Suprapubic skin (tissue), 4 donors: ENCODE results near the gene CD6. TPM values are rescaled to one million over a fixed set of nuclear protein-coding genes. Genes with fewer than 3 reads are reported as not detected.

Experiments
- DNase-seq, 2 donors: peaks; one replicate each; pipeline ENCODE4 v3.0.0-alpha.2; 2019; ENCODE audit warnings: low spot score in 2 of 2
- H3K27ac ChIP-seq: fragments of 200-600 bp; sonication (generic); one replicate; pipeline ENCODE4 v1.5.1; 2019
- H3K27me3 ChIP-seq: fragments of 200-600 bp; sonication (generic); one replicate; pipeline ENCODE4 v1.5.1; 2019
- H3K36me3 ChIP-seq: fragments of 200-600 bp; sonication (generic); one replicate; pipeline ENCODE4 v1.5.1; 2019
- H3K4me1 ChIP-seq: fragments of 200-600 bp; sonication (generic); one replicate; pipeline ENCODE4 v1.5.1; 2019
- H3K4me3 ChIP-seq: fragments of 200-600 bp; sonication (generic); one replicate; pipeline ENCODE4 v1.5.1; 2019; ENCODE audit warnings: mild to moderate bottlenecking
- H3K9me3 ChIP-seq: fragments of 200-600 bp; sonication (generic); one replicate; pipeline ENCODE4 v1.5.1; 2019
- CTCF ChIP-seq, 2 donors: fragments of 200-600 bp in 1 of 2; fragments of 450-650 bp in 1 of 2; sonication (generic) in 1 of 2; IDR thresholded peaks; one replicate each; pipeline ENCODE4 v1.5.1; 2016 to 2019; ENCODE audit warnings: antibody characterized with exemption in 2 of 2, mild to moderate bottlenecking in 1 of 2, moderate library complexity in 1 of 2
- EP300 ChIP-seq: sonication (generic); formaldehyde crosslinking; IDR thresholded peaks from one replicate; pipeline ENCODE4 v1.6.1; 2017; ENCODE audit warnings: antibody characterized with exemption
- POLR2A ChIP-seq, 2 donors: fragments of 450-650 bp; IDR thresholded peaks; one replicate each; pipeline ENCODE4 v1.6.1; 2017; ENCODE audit warnings: antibody characterized with exemption in 2 of 2, mild to moderate bottlenecking in 2 of 2, moderate library complexity in 2 of 2
- POLR2AphosphoS5 ChIP-seq, 3 donors: sonication (generic); formaldehyde crosslinking; IDR thresholded peaks; one replicate each; pipeline ENCODE4 v1.6.1; 2017; ENCODE audit warnings: antibody characterized with exemption in 3 of 3
- WGBS: methylation state at CpG from one replicate; pipeline ENCODE4 v1.1.5; 2018; 5-methylcytosine and 5-hydroxymethylcytosine counted together
- total RNA-seq, 4 donors: library from RNA; depleted of rRNA; stranded (reverse); fragments of >200 nt; gene quantifications; one replicate each; pipeline ENCODE4 v1.1.0, GENCODE V29; 2016

CD6 gene
- total RNA-seq, 4 donors from 2014 or later: 0.15 to 1.7 (median 1.2) TPM

GRCh38 chr11:61011950-61012736 lies 40.7 kb downstream of the CD6 start:
- WGBS: 43% methylated on average over 6 of the region's 12 CpGs
- peaks cover 13% of the 10 kb centered on the region for H3K4me1 ChIP-seq
- no peaks in the 10 kb centered on the region for H3K36me3 ChIP-seq
- no peaks in the 10 kb centered on the region for H3K9me3 ChIP-seq
- H3K4me3 ChIP-seq: no peak overlapping the region
- TF ChIP-seq CTCF (IDR thresholded peaks at IDR 0.05): no peak
- no peak for TF ChIP-seq POLR2A (IDR thresholded peaks at IDR 0.05)
- no peak for TF ChIP-seq EP300
- no peak for TF ChIP-seq POLR2AphosphoS5 (IDR thresholded peaks at IDR 0.05)
- DNase-seq: no peak
- H3K27me3 ChIP-seq: peaks cover 12% of the 10 kb centered on the region
- no peak overlapping the region for H3K27ac ChIP-seq

GRCh38 chr11:61012737-61013215 lies 41.3 kb downstream of the CD6 start:
- H3K4me3 ChIP-seq: no peak overlapping the region
- H3K27ac ChIP-seq: no peak overlapping the region
- no peak for DNase-seq
- TF ChIP-seq POLR2AphosphoS5 (IDR thresholded peaks at IDR 0.05): no peak
- TF ChIP-seq CTCF (IDR thresholded peaks at IDR 0.05): no peak
- 98% methylated on average over 6 of the region's 6 CpGs for WGBS
- peaks cover 6% of the 10 kb centered on the region for H3K27me3 ChIP-seq
- no peaks in the 10 kb centered on the region for H3K36me3 ChIP-seq
- H3K9me3 ChIP-seq: no peaks in the 10 kb centered on the region
- H3K4me1 ChIP-seq: peaks cover 7% of the 10 kb centered on the region

- no peak overlapping the region for H3K27ac ChIP-seq
- peaks cover 6% of the 10 kb centered on the region for H3K4me1 ChIP-seq
- peaks cover 24% of the 10 kb centered on the region for H3K27me3 ChIP-seq
- DNase-seq: no peak
- H3K4me3 ChIP-seq: no peak overlapping the region
- H3K36me3 ChIP-seq: no peaks in the 10 kb centered on the region
- H3K9me3 ChIP-seq: no peaks in the 10 kb centered on the region
- WGBS: 63% methylated on average over 7 of the region's 7 CpGs
- TF ChIP-seq CTCF (IDR thresholded peaks at IDR 0.05) (no peak), POLR2AphosphoS5 (IDR thresholded peaks at IDR 0.05) (no peak), POLR2A (IDR thresholded peaks at IDR 0.05) (no peak), EP300 (no peak)
Measured at GRCh38 chr11:61018059-61018458, 46.6 kb downstream of the CD6 start.

- H3K27ac ChIP-seq: no peak overlapping the region
- TF ChIP-seq POLR2A (IDR thresholded peaks at IDR 0.05) (no peak), CTCF (IDR thresholded peaks at IDR 0.05) (no peak), POLR2AphosphoS5 (IDR thresholded peaks at IDR 0.05) (no peak), EP300 (no peak)
- WGBS: 97% methylated on average over 12 of the region's 19 CpGs
- peaks cover 10% of the 10 kb centered on the region for H3K4me1 ChIP-seq
- H3K9me3 ChIP-seq: no peaks in the 10 kb centered on the region
- DNase-seq: no peak
- H3K4me3 ChIP-seq: no peak overlapping the region
- H3K36me3 ChIP-seq: no peaks in the 10 kb centered on the region
- H3K27me3 ChIP-seq: peaks cover 24% of the 10 kb centered on the region
Measured at GRCh38 chr11:61019037-61019831, 47.8 kb downstream of the CD6 start.

GRCh38 chr11:61019832-61020405 lies 48.4 kb downstream of the CD6 start:
- Histone ChIP-seq H3K27ac (no peak overlapping the region), H3K27me3 (peaks cover 24% of the 10 kb centered on the region), H3K4me3 (no peak overlapping the region), H3K36me3 (no peaks in the 10 kb centered on the region), H3K4me1 (peaks cover 10% of the 10 kb centered on the region), H3K9me3 (no peaks in the 10 kb centered on the region)
- TF ChIP-seq POLR2A (IDR thresholded peaks at IDR 0.05): no peak
- no peak for TF ChIP-seq CTCF (IDR thresholded peaks at IDR 0.05)
- TF ChIP-seq POLR2AphosphoS5 (IDR thresholded peaks at IDR 0.05): no peak
- no peak for TF ChIP-seq EP300
- WGBS: 93% methylated on average over 5 of the region's 9 CpGs
- DNase-seq: no peak
